Caco-2 (cell line): ENCODE data around the gene RRP12. TPM values are rescaled to one million over a fixed set of nuclear protein-coding genes. Genes with fewer than 3 reads are reported as not detected.

Experiments used
- BruUV-seq: library from RNA; stranded (reverse); fragments of 400-500 nt; replicated peaks from 2 replicates; lab custom pipeline; 2021; lab: Mats Ljungman, UMichigan
- CTCF ChIA-PET: fragments of 300-600 bp; sonication (Branson Sonifier 250); formaldehyde crosslinking; loops from one replicate; lab custom pipeline; 2022; ENCODE audit warnings: antibody characterized with exemption; lab: Charles Lee
- POLR2A ChIA-PET: fragments of 300-600 bp; sonication (Branson Sonifier 250); formaldehyde crosslinking; loops from one replicate; lab custom pipeline; 2022; ENCODE audit warnings: antibody characterized with exemption; lab: Charles Lee
- DNase-seq, 2 experiments: peaks; one replicate each; pipeline versions ENCODE4 v3.0.0 to v3.0.0-alpha.2; 2020 to 2022
- H3K27me3 ChIP-seq: replicated peaks from 2 replicates; pipeline ENCODE4 v1.6.0; 2011; ENCODE audit warnings: low read length; ENCODE audit not compliant: control insufficient read depth, insufficient read depth
- H3K36me3 ChIP-seq: 2 replicates; pipeline ENCODE4 v1.5.1; 2011; ENCODE audit warnings: low read length; ENCODE audit not compliant: control insufficient read depth, insufficient read depth
- H3K4me1 ChIP-seq: fragments of 250-450 bp; sonication (Bioruptor Pico); 2 replicates; pipeline ENCODE4 v1.5.1; 2020; ENCODE audit warnings: mild to moderate bottlenecking
- H3K4me3 ChIP-seq: 2 replicates; pipeline ENCODE4 v1.5.1; 2011; ENCODE audit warnings: low read depth, mild to moderate bottlenecking, control low read depth, low read length
- H3K9me3 ChIP-seq: fragments of 250-450 bp; sonication (Bioruptor Pico); 2 replicates; pipeline ENCODE4 v1.5.1; 2020; ENCODE audit warnings: mild to moderate bottlenecking, moderate library complexity
- H3K27ac Mint-ChIP-seq: one replicate; pipeline ENCODE4 v1.8.0; 2022; ENCODE audit warnings: mixed read lengths; ENCODE audit not compliant: unreplicated experiment
- H3K27me3 Mint-ChIP-seq: one replicate; pipeline ENCODE4 v1.8.0; 2022; ENCODE audit warnings: mixed read lengths; ENCODE audit not compliant: insufficient read depth, unreplicated experiment
- H3K36me3 Mint-ChIP-seq: one replicate; pipeline ENCODE4 v1.8.0; 2022; ENCODE audit warnings: mild to moderate bottlenecking, mixed read lengths; ENCODE audit not compliant: insufficient read depth, unreplicated experiment
- H3K4me1 Mint-ChIP-seq: one replicate; pipeline ENCODE4 v1.8.0; 2022; ENCODE audit warnings: low read depth, mixed read lengths; ENCODE audit not compliant: unreplicated experiment
- H3K4me3 Mint-ChIP-seq: one replicate; pipeline ENCODE4 v1.8.0; 2022; ENCODE audit warnings: mild to moderate bottlenecking, moderate library complexity, mixed read lengths; ENCODE audit not compliant: unreplicated experiment
- H3K9me3 Mint-ChIP-seq: one replicate; pipeline ENCODE4 v1.8.0; 2022; ENCODE audit warnings: mixed read lengths; ENCODE audit not compliant: unreplicated experiment
- CTCF ChIP-seq, 2 experiments: fragments of 200-600 bp in 1 of 2; IDR thresholded peaks; 1 replicate in 1 of 2; 2 replicates in 1 of 2; pipeline versions ENCODE4 v1.5.1 to v1.8.0; 2011 to 2022; ENCODE audit warnings: antibody characterized with exemption in 1 of 2, control low read depth in 1 of 2, inconsistent platforms in 1 of 2, low read depth in 1 of 2, low read length in 1 of 2, mild to moderate bottlenecking in 1 of 2, moderate library complexity in 1 of 2; ENCODE audit not compliant: insufficient read depth in 1 of 2, severe bottlenecking in 1 of 2, unreplicated experiment in 1 of 2
- intact Hi-C: fragments of 100-400 bp; cut with micrococcal nuclease; formaldehyde crosslinking; loops from one replicate; pipeline ENCODE4 v1.10.0; 2022; ENCODE audit not compliant: unreplicated experiment
- total RNA-seq: library from RNA; stranded (reverse); gene quantifications from 2 replicates; pipeline ENCODE4 v1.2.3, GENCODE V29; 2022

Gene RRP12
- total RNA-seq, 1 experiment from 2014 or later, result 69.3 TPM

DNA sequence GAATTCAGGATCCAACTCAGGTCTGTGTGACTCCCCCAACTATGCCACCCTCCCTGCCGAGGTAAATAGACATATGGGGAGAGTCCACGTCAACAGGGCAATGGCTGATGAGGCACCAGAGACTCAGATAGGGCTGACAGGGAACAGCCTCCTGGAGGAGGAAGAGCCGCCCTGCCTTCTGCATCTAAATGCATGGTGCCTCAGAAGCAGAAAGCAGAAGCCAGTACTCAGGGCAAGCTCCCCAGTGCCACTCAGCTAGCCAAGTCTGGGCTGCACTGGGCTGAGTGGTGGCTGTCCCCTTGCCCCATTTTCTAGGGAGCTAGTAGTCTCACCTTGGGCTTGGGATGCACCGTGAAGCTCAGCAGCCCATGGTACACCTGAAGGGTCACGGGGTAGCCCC is 11.0 kb downstream of the RRP12 start:
- no peak for TF ChIP-seq CTCF (IDR thresholded peaks at IDR 0.05; ENCODE audit: insufficient read depth in 1 of 2, low read depth in 1 of 2, low read length in 1 of 2, severe bottlenecking in 1 of 2, unreplicated experiment in 1 of 2)
- no peak for DNase-seq
- H3K27me3 ChIP-seq, result no peaks in the 10 kb centered on the region
- no peaks in the 10 kb centered on the region for H3K9me3 ChIP-seq
- Mint-ChIP-seq H3K36me3 (peaks cover 63% of the 10 kb centered on the region), H3K4me3 (no peak overlapping the region), H3K27ac (no peak overlapping the region), H3K27me3 (no peaks in the 10 kb centered on the region), H3K9me3 (no peaks in the 10 kb centered on the region), H3K4me1 (no peaks in the 10 kb centered on the region)
- H3K36me3 ChIP-seq, result no peaks in the 10 kb centered on the region; the same call in 1 of the 2 replicates
- intact Hi-C loops, result no loop called here
- H3K4me1 ChIP-seq, result no peaks in the 10 kb centered on the region
- CTCF ChIA-PET, result no interaction called here
- POLR2A ChIA-PET, result no interaction called here
- no peak overlapping the region for H3K4me3 ChIP-seq
- no TSS peak for BruUV-seq

DNA sequence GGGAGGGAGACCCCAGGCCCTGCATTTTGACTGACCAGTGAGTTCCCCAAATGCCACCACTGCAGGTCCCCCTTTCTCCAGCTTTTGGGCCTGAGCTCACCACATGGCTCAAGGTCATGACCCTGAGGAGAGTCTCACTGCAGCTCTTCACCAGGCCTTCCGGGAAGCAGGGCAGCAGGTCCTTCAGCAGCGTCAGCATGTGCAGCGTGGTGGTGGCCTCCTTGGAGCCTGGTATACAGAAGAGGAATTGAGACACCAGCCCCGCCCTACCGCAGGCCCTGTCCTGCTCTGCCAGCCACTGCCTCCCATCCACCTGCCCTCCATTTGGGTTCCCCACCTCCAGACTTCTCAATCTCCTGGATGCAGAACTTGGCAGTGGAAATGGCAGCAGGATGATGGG is 13.0 kb downstream of the RRP12 start:
- Mint-ChIP-seq H3K4me3 (no peak overlapping the region), H3K36me3 (peaks cover 53% of the 10 kb centered on the region), H3K27me3 (no peaks in the 10 kb centered on the region), H3K4me1 (no peaks in the 10 kb centered on the region), H3K9me3 (no peaks in the 10 kb centered on the region), H3K27ac (no peak overlapping the region)
- H3K27me3 ChIP-seq, result no peaks in the 10 kb centered on the region
- H3K4me1 ChIP-seq, result no peaks in the 10 kb centered on the region
- no peak for TF ChIP-seq CTCF (IDR thresholded peaks at IDR 0.05; ENCODE audit: insufficient read depth in 1 of 2, low read depth in 1 of 2, low read length in 1 of 2, severe bottlenecking in 1 of 2, unreplicated experiment in 1 of 2)
- no peak overlapping the region for H3K4me3 ChIP-seq
- POLR2A ChIA-PET, result no interaction called here
- CTCF ChIA-PET, result no interaction called here
- no TSS peak for BruUV-seq
- intact Hi-C loops, result no loop called here
- no peaks in the 10 kb centered on the region for H3K9me3 ChIP-seq
- DNase-seq, result no peak
- H3K36me3 ChIP-seq, result no peaks in the 10 kb centered on the region; the same call in 1 of the 2 replicates

DNA sequence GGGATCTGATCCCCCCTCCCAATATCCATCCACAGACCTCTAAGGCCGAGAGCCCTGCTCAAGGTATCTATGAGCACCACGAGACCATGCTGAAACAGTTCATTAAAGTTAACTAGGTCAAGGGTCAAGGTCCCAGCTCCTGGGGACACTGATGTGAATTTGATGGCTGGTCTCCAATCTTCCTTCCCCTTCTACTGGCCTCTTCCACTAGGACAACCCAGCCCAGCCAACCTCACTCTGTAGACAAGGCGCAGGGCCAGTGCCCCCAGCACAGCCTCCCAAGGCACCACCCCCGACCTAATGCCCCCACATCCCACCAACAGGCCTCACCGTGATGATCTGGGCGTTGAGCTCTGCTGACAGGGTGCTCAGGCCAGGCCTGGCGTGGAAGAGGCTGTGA is 15.6 kb downstream of the RRP12 start:
- no peaks in the 10 kb centered on the region for H3K27me3 Mint-ChIP-seq
- H3K9me3 ChIP-seq, result no peaks in the 10 kb centered on the region
- H3K27ac Mint-ChIP-seq, result no peak overlapping the region
- BruUV-seq, result no TSS peak
- DNase-seq, result no peak
- H3K27me3 ChIP-seq, result no peaks in the 10 kb centered on the region
- intact Hi-C loops, result no loop called here
- H3K36me3 ChIP-seq, result no peaks in the 10 kb centered on the region; the same call in 1 of the 2 replicates
- peaks cover 50% of the 10 kb centered on the region for H3K36me3 Mint-ChIP-seq
- ChIA-PET CTCF (no interaction called here), POLR2A (interaction anchor here (0.6 kb wide), 1 partner anchor 13 kb away, joined by 5 read pairs; no protein-coding TSS in a partner anchor)
- no peaks in the 10 kb centered on the region for H3K9me3 Mint-ChIP-seq
- H3K4me1 ChIP-seq, result no peaks in the 10 kb centered on the region
- no peak overlapping the region for H3K4me3 ChIP-seq
- TF ChIP-seq CTCF (IDR thresholded peaks at IDR 0.05; ENCODE audit: insufficient read depth in 1 of 2, low read depth in 1 of 2, low read length in 1 of 2, severe bottlenecking in 1 of 2, unreplicated experiment in 1 of 2), result no peak
- no peak overlapping the region for H3K4me3 Mint-ChIP-seq
- H3K4me1 Mint-ChIP-seq, result no peaks in the 10 kb centered on the region
